SK-N-MC (cell line): ENCODE data around the gene TCF3.

Experiments
- EZH2 ChIP-seq: fragments of 200-600 bp; sonication (generic); IDR thresholded peaks from one replicate; pipeline ENCODE4 v1.6.1; 2017; ENCODE audit warnings: antibody characterized with exemption
- FOXP2 ChIP-seq: optimal IDR thresholded peaks from 2 replicates; pipeline ENCODE3; 2011; ENCODE audit warnings: mild to moderate bottlenecking, moderate library complexity; ENCODE audit not compliant: insufficient read depth; ENCODE audit errors: extremely low read length, control extremely low read depth
- POLR2AphosphoS5 ChIP-seq: IDR thresholded peaks from 2 replicates; pipeline ENCODE4 v1.6.1; 2012; ENCODE audit warnings: mild to moderate bottlenecking, low read depth, low read length, borderline replicate concordance

- TF ChIP-seq POLR2AphosphoS5 (no peak), EZH2 (no peak), FOXP2 (no peak)
These were observed 32.1 kb upstream of the TCF3 start for GRCh38 chr19:1684573-1684912.
